HTERT RPE-1 (cell line): Measurements from ENCODE around the gene NPFF.

Experiments used
- in situ Hi-C: fragments of 300-500 bp; cut with MboI; formaldehyde crosslinking; loops from 4 replicates; pipeline ENCODE4 v1.14.3; 2020; ENCODE audit warnings: low sequenced_read_pairs

Gene NPFF

GRCh38 chr12:53515291-53515680 lies 8.0 kb upstream of the NPFF start:
- in situ Hi-C loops, result no loop called here

- in situ Hi-C loops, result no loop called here
Measured at GRCh38 chr12:53514628-53515290, 7.5 kb upstream of the NPFF start.

- in situ Hi-C loops, result no loop called here
Measured at GRCh38 chr12:53513712-53514410, 6.6 kb upstream of the NPFF start.

GRCh38 chr12:53510181-53510812 lies 3.0 kb upstream of the NPFF start:
- in situ Hi-C loops, result no loop called here

GRCh38 chr12:53508534-53509170 lies 1.4 kb upstream of the NPFF start:
- in situ Hi-C loops, result no loop called here

GRCh38 chr12:53507603-53507885 lies 260 bp upstream of the NPFF start:
- in situ Hi-C loops, result no loop called here

GRCh38 chr12:53506450-53506785 lies 866 bp downstream of the NPFF start:
- in situ Hi-C loops, result no loop called here

- in situ Hi-C loops, result no loop called here
Measured at GRCh38 chr12:53505555-53506449, 1.5 kb downstream of the NPFF start.

GRCh38 chr12:53505086-53505485 lies 2.2 kb downstream of the NPFF start:
- in situ Hi-C loops, result no loop called here

- in situ Hi-C loops, result no loop called here
Measured at GRCh38 chr12:53504004-53504920, 3.0 kb downstream of the NPFF start.

- in situ Hi-C loops, result no loop called here
Measured at GRCh38 chr12:53502983-53503728, 4.1 kb downstream of the NPFF start.

GRCh38 chr12:53502331-53502730 lies 5.0 kb downstream of the NPFF start:
- in situ Hi-C loops, result no loop called here

- in situ Hi-C loops, result no loop called here
Measured at GRCh38 chr12:53501615-53502181, 5.6 kb downstream of the NPFF start.

GRCh38 chr12:53500776-53501614 lies 6.3 kb downstream of the NPFF start, which contains the start of gene TARBP2:
Gene TARBP2 (plus strand): TSS chr12:53501283. CDS start chr12:53501409, 126 bp downstream.
- in situ Hi-C loops, result no loop called here

GRCh38 chr12:53500142-53500775 lies 7.0 kb downstream of the NPFF start:
- in situ Hi-C loops, result no loop called here

- in situ Hi-C loops, result no loop called here
Measured at GRCh38 chr12:53499266-53500141, 7.8 kb downstream of the NPFF start, which contains the start of gene MAP3K12. Gene MAP3K12 (minus strand): TSS chr12:53499458. CDS start chr12:53487391, 12,067 bp downstream.
